K562 (cell line): ENCODE measurements around the gene GUCY2D. TPM values are rescaled to one million over a fixed set of nuclear protein-coding genes. Genes with fewer than 3 reads are reported as not detected.

Experiments used
- ATAC-seq: fragments of 200-7000 bp; cut with Tn5 transposase; 3 replicates; pipeline ENCODE4 v1.9.1; 2020; ENCODE audit warnings: moderate library complexity
- BruUV-seq: library from RNA; stranded (reverse); fragments of 400-500 nt; replicated peaks from 2 replicates; lab custom pipeline; 2021; lab: Mats Ljungman, UMichigan
- CTCF ChIA-PET: fragments of 300-600 bp; formaldehyde crosslinking; extraction: SDS; loops from one replicate; lab custom pipeline; 2021; ENCODE audit warnings: low intra/inter-chr PET ratio; lab: Yijun Ruan, JAX
- POLR2A ChIA-PET: fragments of 300-600, 350-650 bp; sonication (Branson Sonifier 250); formaldehyde crosslinking; extraction: SDS; loops from one replicate; lab custom pipeline; 2021; ENCODE audit warnings: antibody characterized with exemption, inconsistent platforms; lab: Yijun Ruan, JAX
- DNase-seq, 4 experiments: peaks; one replicate each; pipeline versions ENCODE4 v3.0.0 to v3.0.0-alpha.2; 2011 to 2018; ENCODE audit warnings: low spot score in 3 of 4, mixed read lengths in 3 of 4; ENCODE audit errors: extremely low read depth in 1 of 4
- FAIRE-seq: peaks from 2 replicates; lab custom pipeline; 2011; peaks lifted over from hg19 to GRCh38; lab: Jason Lieb, UNC
- H2AFZ ChIP-seq: 2 replicates; pipeline ENCODE4 v1.6.0; 2011; ENCODE audit warnings: low read depth, low read length, control low read depth, inconsistent platforms
- H3K27ac ChIP-seq: fragments of 200-600 bp; 3 replicates; pipeline ENCODE4 v1.8.0; 2011; ENCODE audit warnings: low read depth, mild to moderate bottlenecking, control low read depth, inconsistent platforms, low read length, moderate library complexity, mixed read lengths; ENCODE audit errors: extremely low read depth
- H3K27me3 ChIP-seq, 2 experiments: fragments of 300-600 bp in 1 of 2; 2 replicates in 1 of 2; 3 replicates in 1 of 2; pipeline versions ENCODE4 v1.6.0 to v1.8.0; 2011; ENCODE audit warnings: inconsistent platforms in 2 of 2, low read length in 2 of 2, mild to moderate bottlenecking in 1 of 2, mixed read lengths in 1 of 2, moderate library complexity in 1 of 2; ENCODE audit not compliant: control insufficient read depth in 2 of 2, insufficient read depth in 2 of 2
- H3K36me3 ChIP-seq: fragments of 300-600 bp; 3 replicates; pipeline ENCODE4 v1.8.0; 2011; ENCODE audit warnings: mild to moderate bottlenecking, low read length, inconsistent platforms; ENCODE audit not compliant: control insufficient read depth, insufficient read depth
- H3K4me1 ChIP-seq, 2 experiments: fragments of 200-600 bp in 1 of 2; replicated peaks in 1 of 2; 2 replicates in 1 of 2; 3 replicates in 1 of 2; pipeline versions ENCODE4 v1.5.1 to v1.8.0; 2011; ENCODE audit warnings: inconsistent platforms in 2 of 2, low read length in 2 of 2, mild to moderate bottlenecking in 1 of 2, mixed read lengths in 1 of 2, moderate library complexity in 1 of 2; ENCODE audit not compliant: control insufficient read depth in 2 of 2, insufficient read depth in 2 of 2
- H3K4me2 ChIP-seq: 2 replicates; pipeline ENCODE4 v1.6.1; 2011; ENCODE audit warnings: low read length, control low read depth, inconsistent platforms, mixed read lengths; ENCODE audit not compliant: insufficient read depth
- H3K4me3 ChIP-seq: fragments of 200-600 bp; sonication (generic), shearing (Covaris generic); 2 replicates; pipeline ENCODE4 v1.5.1; 2016; ENCODE audit warnings: control low read depth, inconsistent platforms
- H3K79me2 ChIP-seq: fragments of 200-600 bp; 3 replicates; pipeline ENCODE4 v1.8.0; 2011; ENCODE audit warnings: low read length, inconsistent platforms; ENCODE audit not compliant: control insufficient read depth, insufficient read depth
- H3K9ac ChIP-seq, 2 experiments: 2 replicates each; pipeline versions ENCODE4 v1.6.0 to v1.6.1; 2011; ENCODE audit warnings: low read depth in 2 of 2, low read length in 2 of 2, control low read depth in 1 of 2, inconsistent platforms in 1 of 2, mild to moderate bottlenecking in 1 of 2, mixed read lengths in 1 of 2; ENCODE audit not compliant: insufficient read depth in 1 of 2
- H3K9me1 ChIP-seq: one replicate; pipeline ENCODE4 v1.6.0; 2011; ENCODE audit warnings: inconsistent platforms, mild to moderate bottlenecking, low read length, moderate library complexity; ENCODE audit not compliant: control insufficient read depth, insufficient read depth
- H3K9me3 ChIP-seq: replicated peaks from 2 replicates; pipeline ENCODE4 v1.5.1; 2011; ENCODE audit warnings: low read depth, low read length, inconsistent platforms; ENCODE audit not compliant: control insufficient read depth, insufficient read depth
- H4K20me1 ChIP-seq: replicated peaks from 2 replicates; pipeline ENCODE4 v1.6.1; 2011; ENCODE audit warnings: low read length, inconsistent platforms, mixed read lengths; ENCODE audit not compliant: control insufficient read depth, insufficient read depth
- ASH1L ChIP-seq: fragments of 450-650 bp; IDR thresholded peaks from 2 replicates; pipeline ENCODE4 v1.6.1; 2018; ENCODE audit warnings: borderline replicate concordance, mild to moderate bottlenecking, low read depth; ENCODE audit not compliant: partially characterized antibody
- CTCF ChIP-seq, 3 experiments: IDR thresholded peaks in 2 of 3; conservative IDR thresholded peaks in 1 of 3; 2 replicates each; pipeline ENCODE4 v1.5.1; 2011 to 2012; ENCODE audit warnings: low read length in 3 of 3, mild to moderate bottlenecking in 3 of 3, control low read depth in 2 of 3, improper control_type of control experiment in 1 of 3, inconsistent platforms in 1 of 3, low read depth in 1 of 3, mixed read lengths in 1 of 3, moderate library complexity in 1 of 3; ENCODE audit not compliant: insufficient read depth in 2 of 3
- MEF2A ChIP-seq: IDR thresholded peaks from 2 replicates; pipeline ENCODE4 v1.6.1; 2011; ENCODE audit warnings: low read depth, mild to moderate bottlenecking, low read length, moderate library complexity; ENCODE audit not compliant: control insufficient read depth
- TAF7 ChIP-seq: fragments of 450-650 bp; IDR thresholded peaks from 2 replicates; pipeline ENCODE4 v1.6.1; 2016; ENCODE audit warnings: missing genetic modification characterization, missing compliant biosample characterization
- ZBTB17 ChIP-seq: fragments of 450-650 bp; formaldehyde crosslinking; IDR thresholded peaks from 2 replicates; pipeline ENCODE4 v1.4.0; 2020; ENCODE audit warnings: mild to moderate bottlenecking
- ZNF436 ChIP-seq: fragments of 250-450, 450-650 bp; sonication (Bioruptor Pico); formaldehyde crosslinking; IDR thresholded peaks from 2 replicates; pipeline ENCODE4 v1.7.0; 2020; ENCODE audit warnings: mild to moderate bottlenecking
- WGBS: fragments of 100-300 bp; shearing (Covaris generic); methylation state at CpG from one replicate; pipeline ENCODE4 v1.1.6; 2016; ENCODE audit warnings: low coverage, mixed read lengths; ENCODE audit not compliant: insufficient coverage; ENCODE audit errors: missing lambda C conversion rate; 5-methylcytosine and 5-hydroxymethylcytosine counted together
- in situ Hi-C: fragments of 300-500 bp; cut with MboI; formaldehyde crosslinking; loops from 4 replicates; pipeline ENCODE4 v1.15.0; 2018; ENCODE audit warnings: inconsistent platforms, mixed read lengths
- intact Hi-C: fragments of 100-400 bp; cut with micrococcal nuclease; formaldehyde crosslinking; loops from 2 replicates; pipeline ENCODE4 v1.14.2; 2022
- polyA plus RNA-seq, 8 experiments: library from polyadenylated mRNA; depleted of rRNA in 4 of 8; stranded (reverse) in 5 of 8; unstranded in 3 of 8; fragments of >200 nt; fragmentation: Nextera tagmentation in 2 of 8; fragmentation: Illumina TruSeq in 1 of 8; extraction: Ambion mirVana in 2 of 8; extraction: Trizol in 1 of 8; gene quantifications; 2 replicates each; pipeline versions ENCODE4 v1.2.1 to v1.2.3, GENCODE V29; 2011 to 2014; ENCODE audit warnings: inconsistent platforms in 1 of 8, missing spikeins in 1 of 8
- total RNA-seq, 7 experiments: library from RNA; depleted of rRNA in 6 of 7; stranded (reverse); fragments of >200 nt in 6 of 7; fragmentation: Illumina TruSeq in 2 of 7; extraction: Trizol in 2 of 7; gene quantifications; 2 replicates each; pipeline versions ENCODE4 v1.2.1 to v1.2.3, GENCODE V29; 2011 to 2021; ENCODE audit warnings: low replicate concordance in 1 of 7
- TF ChIP-seq, protein P1 (sequence below), 2 experiments: fragments of 450-650 bp in 1 of 2; sonication (generic) in 1 of 2; formaldehyde crosslinking; conservative IDR thresholded peaks; 2 replicates each; pipeline versions ENCODE4 v1.4.0 to v1.8.1; 2020 to 2022; ENCODE audit warnings: mild to moderate bottlenecking in 1 of 2, missing genetic modification reagents in 1 of 2

The GUCY2D gene
- total and polyA plus RNA-seq, 9 of the 15 experiments (the other 6 are each of a cell fraction or from before 2014, with no cell fraction given): 0.05 TPM; not detected in 8

GRCh38 chr17:8047769-8048110 lies 45.3 kb downstream of the GUCY2D start (continued):
- TF ChIP-seq ASH1L (no peak), ZNF436 (no peak), ZBTB17 (no peak), MEF2A (no peak), CTCF (IDR thresholded peaks at IDR 0.05 in 2 of 3, conservative IDR thresholded peaks at IDR 0.05 in 1 of 3; ENCODE audit: insufficient read depth in 2 of 3, low read depth in 1 of 3, low read length in 3 of 3) (no peak)
- TF ChIP-seq, protein P1, sequence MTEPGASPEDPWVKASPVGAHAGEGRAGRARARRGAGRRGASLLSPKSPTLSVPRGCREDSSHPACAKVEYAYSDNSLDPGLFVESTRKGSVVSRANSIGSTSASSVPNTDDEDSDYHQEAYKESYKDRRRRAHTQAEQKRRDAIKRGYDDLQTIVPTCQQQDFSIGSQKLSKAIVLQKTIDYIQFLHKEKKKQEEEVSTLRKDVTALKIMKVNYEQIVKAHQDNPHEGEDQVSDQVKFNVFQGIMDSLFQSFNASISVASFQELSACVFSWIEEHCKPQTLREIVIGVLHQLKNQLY (CRISPR knock-in tag; conservative IDR thresholded peaks at IDR 0.05): no peak

DNA sequence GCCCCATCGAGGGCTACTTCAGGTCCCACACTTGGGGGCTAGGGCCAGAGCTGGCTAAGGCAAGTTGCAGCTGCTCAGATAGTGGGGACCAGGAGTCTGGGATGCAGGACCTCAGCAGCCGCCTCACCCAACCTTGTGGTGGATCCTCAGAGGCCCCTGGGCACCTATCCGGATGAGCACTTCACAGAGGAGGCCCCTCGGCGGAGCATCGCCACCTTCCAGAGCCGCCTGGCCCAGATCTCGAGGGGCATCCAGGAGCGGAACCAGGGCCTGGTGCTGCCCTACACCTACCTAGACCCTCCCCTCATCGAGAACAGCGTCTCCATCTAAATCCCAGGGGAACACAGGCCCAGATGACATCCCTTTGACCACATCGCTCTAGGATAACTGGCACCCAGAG lies 45.8 kb downstream of the GUCY2D start:
- in situ Hi-C loops (no loop called here), intact Hi-C loops (loop anchor here (10.0 kb wide), 1 partner anchor 223 kb away; no protein-coding TSS in a partner anchor)
- peaks cover 30 to 53% of the 10 kb centered on the region in 2 experiments for H3K27me3 ChIP-seq
- no TSS peak for BruUV-seq
- FAIRE-seq (no peak), ATAC-seq (no peak), DNase-seq (no peak)
- H3K9ac ChIP-seq: no peak overlapping the region
- no peaks in the 10 kb centered on the region for H3K4me1 ChIP-seq
- no peaks in the 10 kb centered on the region for H3K79me2 ChIP-seq
- no peaks in the 10 kb centered on the region; the same call in 1 of the 2 replicates for H4K20me1 ChIP-seq
- H3K36me3 ChIP-seq: no peaks in the 10 kb centered on the region
- CTCF ChIA-PET: no interaction called here
- no peak overlapping the region for H3K4me2 ChIP-seq
- no peaks in the 10 kb centered on the region for H3K9me1 ChIP-seq
- H2AFZ ChIP-seq: no peak overlapping the region
- POLR2A ChIA-PET: no interaction called here
- TF ChIP-seq TAF7 (tag): no peak
- H3K27ac ChIP-seq: no peak overlapping the region
- H3K9me3 ChIP-seq: no peaks in the 10 kb centered on the region
- WGBS: 17% methylated on average over 6 of the region's 12 CpGs
- no peak overlapping the region for H3K4me3 ChIP-seq
